GM12873 (cell line): Measurements from ENCODE around the gene ALDH7A1.

Source experiments
- CTCF ChIP-seq: IDR thresholded peaks from 2 replicates; pipeline ENCODE4 v1.5.1; 2012; ENCODE audit warnings: low read depth, mild to moderate bottlenecking, moderate library complexity, low read length, control low read depth; ENCODE audit not compliant: insufficient read depth; ENCODE audit errors: missing control alignments

Gene ALDH7A1

GRCh38 chr5:126589536-126590297 lies 5.3 kb downstream of the ALDH7A1 start:
- no peak for TF ChIP-seq CTCF

- no peak for TF ChIP-seq CTCF
Measured at GRCh38 chr5:126587551-126588390, 7.2 kb downstream of the ALDH7A1 start.

- no peak for TF ChIP-seq CTCF
Measured at GRCh38 chr5:126583761-126584160, 11.3 kb downstream of the ALDH7A1 start.

GRCh38 chr5:126579716-126580115 lies 15.3 kb downstream of the ALDH7A1 start:
- TF ChIP-seq CTCF, result no peak

GRCh38 chr5:126577415-126577814 lies 17.6 kb downstream of the ALDH7A1 start:
- TF ChIP-seq CTCF, result no peak

- TF ChIP-seq CTCF, result no peak
Measured at GRCh38 chr5:126576974-126577373, 18.0 kb downstream of the ALDH7A1 start.

- no peak for TF ChIP-seq CTCF
Measured at GRCh38 chr5:126575644-126576043, 19.4 kb downstream of the ALDH7A1 start.
